Right lung (tissue), 10 donors: ENCODE data around the gene ZGLP1. TPM values are rescaled to one million over a fixed set of nuclear protein-coding genes. Genes with fewer than 3 reads are reported as not detected.
A peak's percentile ranks its signal among the peaks of the same experiment; 100 is the strongest.
"Not testable (repeated sequence)": the region's sequence is repeated elsewhere in the genome, so short reads cannot be mapped to it uniquely, and the experiment has no call there.

Source experiments
- DNase-seq, 2 donors: peaks; one replicate each; pipeline ENCODE4 v3.0.0-alpha.2; 2013
- long read RNA-seq, 8 donors: transcript quantifications; one replicate each; lab custom pipeline, GENCODE V29; 2026
- polyA plus RNA-seq, 5 donors: library from polyadenylated mRNA; unstranded; fragments of 120-200 nt; gene quantifications; one replicate each; pipeline versions ENCODE4 v1.2.1 to v1.2.3, GENCODE V29; 2013; ENCODE audit warnings: inconsistent platforms in 1 of 5, low replicate concordance in 1 of 5; ENCODE audit not compliant: insufficient read length in 5 of 5, insufficient read depth in 1 of 5

The ZGLP1 gene
- polyA plus RNA-seq, result 10 to 100 TPM in 1 of 5 donors, 1 to 10 TPM in 4; 5.1 to 12.8 (median 8.4) TPM
- long read RNA-seq, donor 1, partial matches to known transcripts, result 0 of 6 reads
- long read RNA-seq, donor 1, other reads (novel, unspliced or antisense), result 0 of 6 reads
- long read RNA-seq, donor 2, partial matches to known transcripts, result 0 of 2 reads
- long read RNA-seq, donor 2, other reads (novel, unspliced or antisense), result 0 of 2 reads
- long read RNA-seq, donor 3, partial matches to known transcripts, result 0 of 5 reads
- long read RNA-seq, donor 3, other reads (novel, unspliced or antisense), result 0 of 5 reads
- long read RNA-seq, donor 4, partial matches to known transcripts, result 0 of 4 reads
- long read RNA-seq, donor 4, other reads (novel, unspliced or antisense), result 0 of 4 reads
- long read RNA-seq, donor 5, partial matches to known transcripts, result 0 of 3 reads
- long read RNA-seq, donor 5, other reads (novel, unspliced or antisense), result 0 of 3 reads
- long read RNA-seq, donor 6, partial matches to known transcripts, result 0 of 2 reads
- long read RNA-seq, donor 6, other reads (novel, unspliced or antisense), result 0 of 2 reads
- long read RNA-seq, donor 7, partial matches to known transcripts, result 0 of 2 reads
- long read RNA-seq, donor 7, other reads (novel, unspliced or antisense), result 0 of 2 reads
- long read RNA-seq, donor 8, partial matches to known transcripts, result 0 of 2 reads
- long read RNA-seq, donor 8, other reads (novel, unspliced or antisense), result 0 of 2 reads

DNA sequence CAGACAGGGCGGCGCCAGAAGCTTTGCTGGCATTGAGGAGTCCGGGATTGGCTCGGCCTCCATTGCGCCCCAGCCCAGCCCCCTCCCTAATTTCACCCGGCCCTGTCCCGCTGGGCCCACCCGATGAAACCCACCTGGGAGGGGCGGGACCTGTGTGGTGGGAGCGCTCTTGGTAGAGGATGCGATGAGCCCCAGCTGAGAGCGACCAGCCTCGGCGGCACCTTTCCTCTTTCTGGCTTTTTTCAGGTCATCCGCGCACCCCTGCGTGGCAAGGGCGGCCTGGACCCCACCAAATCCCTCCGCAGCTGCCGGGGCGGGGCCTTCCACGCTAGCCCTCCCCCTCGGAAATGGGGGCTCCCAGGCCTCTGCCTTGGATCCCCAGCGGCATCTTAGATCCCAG is at the start of gene ZGLP1:
Gene ZGLP1 (minus strand): TSS at position 393 of the 400 bp plus-strand sequence.
- no peak for DNase-seq

DNA sequence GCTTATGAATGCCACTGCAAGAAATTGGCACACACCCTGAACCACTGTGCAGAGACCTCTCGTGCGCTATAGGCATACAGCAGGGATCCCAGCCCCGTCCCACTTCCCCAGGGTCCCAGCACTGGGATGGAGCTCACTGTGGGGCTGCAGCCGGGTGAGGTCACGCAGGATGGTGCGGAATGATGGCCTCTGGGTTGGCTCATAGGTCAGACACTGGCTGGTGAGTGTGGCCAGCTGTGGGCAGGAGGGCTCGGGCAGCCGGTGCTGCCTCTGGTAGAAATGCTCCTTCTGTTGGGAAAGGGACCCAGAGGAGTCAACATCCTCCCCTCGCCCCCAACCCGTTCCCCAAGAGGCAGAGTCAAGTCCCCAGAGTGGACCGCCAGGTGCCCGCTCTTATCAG is 46.8 kb upstream of the ZGLP1 start:
- DNase-seq, result no peak

DNA sequence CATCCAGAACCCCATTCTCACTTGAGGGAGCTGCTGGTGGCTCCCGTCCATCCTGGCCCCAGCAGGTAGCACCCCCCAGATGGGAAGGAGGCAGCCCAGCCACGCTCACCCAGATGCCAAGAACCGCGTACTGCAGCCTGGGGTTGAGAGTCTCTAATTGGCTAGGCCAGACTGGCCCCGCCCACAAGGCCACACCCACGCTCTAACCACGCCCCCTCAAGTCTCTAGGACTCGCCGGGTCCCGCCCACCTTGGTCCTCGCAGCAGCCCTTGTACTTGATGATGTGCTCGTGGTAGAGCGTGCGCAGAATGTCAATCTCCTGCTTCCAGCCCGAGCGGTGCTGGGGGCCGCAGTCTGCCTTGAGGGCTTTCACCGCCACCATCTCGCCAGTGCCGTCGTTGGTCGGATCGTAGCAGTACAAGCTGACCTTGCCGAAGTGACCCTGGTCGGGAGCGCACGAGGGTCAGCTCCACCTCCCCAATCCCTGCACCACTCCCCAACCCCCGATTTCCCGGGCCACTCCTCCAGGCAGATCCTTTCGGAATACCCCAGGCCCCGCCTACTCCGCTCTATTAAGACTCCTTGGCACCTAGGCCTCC is 44.3 kb upstream of the ZGLP1 start:
- peak in 1 of 2 donors; percentile 11 for DNase-seq

DNA sequence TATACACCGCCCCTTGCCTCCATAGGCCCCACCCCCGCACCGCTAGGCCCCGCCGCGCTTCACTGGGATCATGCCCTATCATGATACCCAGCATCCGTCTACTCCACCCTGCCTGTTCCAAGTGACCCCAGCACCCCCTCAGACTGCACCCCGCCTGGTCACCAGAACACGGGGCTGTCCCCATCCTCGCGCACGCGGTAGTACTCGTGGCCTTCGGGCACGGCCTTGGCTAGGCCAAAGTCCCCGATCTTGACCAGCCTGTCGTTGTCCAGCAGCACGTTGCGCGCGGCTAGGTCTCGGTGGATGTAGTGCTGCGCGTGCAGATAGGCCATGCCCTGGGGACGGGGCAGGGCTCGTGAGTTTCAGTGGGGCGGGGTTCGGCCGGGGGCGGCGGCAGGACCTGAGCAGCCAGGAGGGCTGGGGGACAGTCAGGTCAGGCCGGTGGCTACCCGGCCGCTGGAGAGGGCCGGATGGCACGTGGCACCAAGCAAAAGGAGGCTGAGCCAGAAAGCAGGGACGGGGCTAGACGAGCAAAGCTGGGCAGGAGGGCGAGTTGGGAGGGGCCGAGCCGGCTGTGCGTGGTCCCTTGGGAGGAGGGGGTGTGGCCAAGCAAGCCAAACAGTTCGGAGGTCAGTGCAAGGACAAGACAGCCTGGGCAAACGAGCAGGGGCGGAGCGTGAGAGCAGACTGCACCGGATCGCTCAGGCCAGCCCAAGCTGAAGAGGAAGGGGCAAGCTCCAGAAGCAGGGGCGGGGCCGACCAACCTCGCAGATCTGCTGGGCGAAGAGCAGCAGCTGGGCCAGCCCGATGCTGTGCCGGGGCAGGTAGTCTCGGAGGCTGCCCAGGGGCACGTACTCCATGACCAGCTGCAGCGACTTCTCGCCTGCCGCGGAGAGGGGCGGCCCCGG is 43.4 kb upstream of the ZGLP1 start:
- peak; percentile 32 to 40 for DNase-seq

DNA sequence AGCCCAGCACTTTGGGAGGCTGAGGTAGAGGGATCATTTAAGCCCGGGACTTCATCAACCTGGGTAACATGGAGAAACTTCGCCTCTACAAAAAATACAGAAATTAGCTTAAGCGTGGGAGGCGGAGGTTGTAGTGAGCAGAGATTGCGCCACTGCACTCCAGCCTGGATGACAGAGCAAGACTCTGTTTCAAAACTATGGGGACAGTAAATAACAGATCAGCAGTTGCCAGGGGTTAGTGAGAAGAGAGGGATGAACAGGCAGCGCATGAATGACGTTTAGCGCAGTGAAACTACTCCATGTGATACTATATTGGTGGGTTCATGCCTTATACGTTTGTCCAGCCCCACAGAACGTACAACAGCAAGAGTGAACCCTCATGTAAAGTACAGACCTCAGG is 36.9 kb upstream of the ZGLP1 start:
- DNase-seq, result no peak

DNA sequence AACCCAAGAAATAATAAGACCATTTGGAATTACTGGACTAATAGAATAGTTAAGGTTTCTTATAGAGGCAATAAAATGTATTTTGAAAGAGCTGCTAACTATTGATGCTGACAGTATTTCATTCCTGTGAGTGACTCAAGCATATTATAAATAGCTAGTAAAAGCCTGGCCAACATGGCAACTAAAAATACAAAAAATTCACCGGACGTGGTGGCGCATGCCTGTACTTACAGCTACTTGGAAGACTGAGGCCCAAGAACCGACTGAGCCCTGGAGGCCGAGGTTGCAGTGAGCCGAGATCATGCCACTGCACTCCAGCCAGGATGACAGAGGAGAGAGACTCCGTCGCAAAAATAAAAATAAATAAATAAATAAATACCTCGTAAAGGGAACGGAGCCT is 35.2 kb upstream of the ZGLP1 start:
- no peak for DNase-seq

DNA sequence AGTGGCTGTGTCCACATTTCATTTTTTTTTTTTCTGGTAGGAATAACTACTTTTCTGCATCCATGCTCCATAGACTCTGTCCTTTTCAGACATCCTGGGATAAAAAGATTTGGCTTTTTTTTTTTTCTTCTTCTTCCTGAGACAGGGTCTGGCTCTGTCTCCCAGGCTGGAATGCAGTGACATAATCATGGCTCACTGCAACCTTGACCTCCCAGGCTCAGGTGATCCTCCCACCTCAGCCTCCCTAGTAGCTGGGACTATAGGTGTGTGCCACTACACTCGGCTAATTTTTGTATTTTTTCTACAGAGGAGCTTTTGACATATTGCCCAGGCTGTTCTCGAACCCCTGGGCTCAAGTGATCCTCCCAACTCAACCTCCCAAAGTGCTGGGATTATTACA is 33.9 kb upstream of the ZGLP1 start:
- no peak for DNase-seq

DNA sequence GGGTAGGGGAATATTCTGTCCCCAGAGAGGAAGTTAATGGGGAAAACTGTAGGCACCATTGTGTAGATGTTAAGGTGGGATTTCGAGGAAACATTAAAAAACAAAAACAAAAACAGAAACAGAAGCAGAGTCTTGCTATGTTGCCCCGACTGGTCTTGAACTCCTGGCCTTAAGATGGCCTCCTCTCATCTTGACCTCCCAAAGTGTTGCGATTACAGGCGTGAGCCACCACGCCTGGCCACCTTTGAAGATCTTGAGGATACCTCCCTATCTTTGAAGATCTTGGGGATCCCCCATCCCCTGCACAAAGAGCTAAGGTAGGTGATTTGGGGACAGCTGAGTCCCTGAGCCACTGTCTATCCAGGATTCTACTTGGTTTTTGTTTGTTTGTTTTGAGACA is 30.4 kb upstream of the ZGLP1 start:
- DNase-seq, result no peak

DNA sequence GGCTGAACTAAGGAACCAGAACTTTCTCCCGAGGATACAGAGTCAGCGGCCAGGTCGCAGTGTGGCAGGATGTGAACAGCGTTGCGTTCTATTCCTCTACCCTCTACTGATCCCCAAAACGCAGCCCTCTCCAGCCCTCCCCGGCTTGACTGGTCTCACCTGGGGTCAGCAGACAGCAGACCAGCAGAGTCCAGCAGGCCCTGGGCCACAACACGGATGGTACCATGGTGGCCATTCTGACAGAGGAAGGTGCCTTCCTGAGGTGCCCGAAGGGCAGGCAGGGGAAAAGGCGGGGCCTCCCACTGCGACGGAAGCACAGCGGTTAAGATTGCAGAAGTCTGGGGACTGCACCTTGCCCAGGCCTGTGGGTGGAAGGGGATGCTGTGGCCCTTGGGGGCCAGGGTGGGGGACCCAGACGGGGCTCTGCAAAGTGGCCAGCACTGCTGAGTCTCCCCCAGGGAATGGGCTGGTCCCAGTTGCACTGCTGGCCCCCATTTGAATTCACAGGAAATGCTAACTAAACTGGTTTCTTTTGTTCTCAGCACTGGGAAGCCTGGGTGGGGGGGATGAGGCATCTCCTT is 29.9 kb upstream of the ZGLP1 start, which contains the start of gene ICAM3:
Gene ICAM3 (minus strand): TSS at position 245 of the 581 bp plus-strand sequence. CDS start 10 bp downstream, at position 235.
- no peak for DNase-seq

DNA sequence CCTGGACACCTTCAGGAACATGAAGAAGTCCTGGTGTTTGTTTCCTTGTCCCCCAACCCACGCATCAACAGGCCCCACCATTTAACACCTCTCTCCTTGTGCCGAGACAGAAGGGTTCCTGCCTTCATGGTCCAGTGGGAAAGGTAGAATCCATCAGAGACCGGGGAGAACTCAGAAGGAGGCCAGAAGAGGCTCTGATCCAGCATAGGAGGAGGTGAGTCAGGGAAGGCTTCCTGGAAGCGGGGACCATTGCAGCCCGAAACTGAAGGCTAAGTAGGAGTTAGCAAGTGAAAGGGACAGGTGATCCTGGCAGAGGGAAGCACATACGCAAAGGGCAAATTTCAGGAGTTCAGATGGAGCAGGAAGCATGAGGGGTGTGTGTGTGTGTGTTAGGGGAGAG is 29.3 kb upstream of the ZGLP1 start:
- DNase-seq, result no peak

DNA sequence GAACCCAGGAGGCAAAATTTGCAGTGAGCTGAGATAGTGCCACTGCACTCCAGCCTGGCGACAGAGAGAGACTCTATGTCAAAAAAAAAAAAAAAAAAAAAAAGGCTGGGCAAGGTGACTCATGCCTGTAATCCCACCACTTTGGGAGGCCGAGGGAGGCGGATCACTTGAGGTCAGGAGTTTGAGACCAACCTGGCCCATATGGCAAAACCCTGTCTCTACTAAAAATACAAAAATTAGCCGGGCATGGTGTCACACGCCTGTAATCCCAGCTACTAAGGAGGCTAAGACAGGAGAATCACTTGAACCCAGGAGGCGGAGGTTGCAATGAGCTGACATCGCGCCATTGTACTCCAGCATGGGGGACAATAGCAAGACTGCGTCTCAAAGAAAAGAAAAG is 27.1 kb upstream of the ZGLP1 start:
- not testable (repeated sequence) for DNase-seq

DNA sequence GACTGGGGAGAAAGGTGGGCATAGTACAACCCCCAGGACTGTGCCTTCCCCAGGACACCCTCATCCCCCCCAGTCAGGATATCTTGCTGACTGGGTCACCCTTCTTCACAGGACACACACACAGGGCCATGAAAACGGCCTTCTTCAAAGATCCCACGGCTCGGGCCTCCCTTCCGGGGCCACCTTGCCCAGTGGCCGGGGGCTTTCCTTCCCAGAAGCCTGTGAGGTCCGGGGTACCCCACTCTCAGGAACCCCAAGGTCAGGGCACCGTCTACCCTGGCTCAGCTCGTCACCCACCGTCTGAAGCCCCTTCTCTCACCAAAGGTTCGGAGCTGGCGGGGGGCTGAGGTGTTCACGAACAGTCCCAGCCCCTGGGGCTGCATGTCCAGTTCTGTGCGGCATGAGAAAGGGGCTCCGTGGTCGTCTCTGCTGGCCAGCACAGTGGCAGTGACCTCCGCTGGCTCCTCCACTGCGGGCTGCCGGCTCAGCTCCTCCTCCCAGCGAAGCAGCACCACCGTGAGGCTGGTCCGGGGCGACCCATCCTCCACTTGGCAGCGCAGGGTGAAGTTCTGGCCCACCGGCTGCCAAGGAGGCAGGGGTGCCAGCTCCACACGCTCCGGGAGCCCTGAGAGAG is 25.9 kb upstream of the ZGLP1 start:
- no peak for DNase-seq

DNA sequence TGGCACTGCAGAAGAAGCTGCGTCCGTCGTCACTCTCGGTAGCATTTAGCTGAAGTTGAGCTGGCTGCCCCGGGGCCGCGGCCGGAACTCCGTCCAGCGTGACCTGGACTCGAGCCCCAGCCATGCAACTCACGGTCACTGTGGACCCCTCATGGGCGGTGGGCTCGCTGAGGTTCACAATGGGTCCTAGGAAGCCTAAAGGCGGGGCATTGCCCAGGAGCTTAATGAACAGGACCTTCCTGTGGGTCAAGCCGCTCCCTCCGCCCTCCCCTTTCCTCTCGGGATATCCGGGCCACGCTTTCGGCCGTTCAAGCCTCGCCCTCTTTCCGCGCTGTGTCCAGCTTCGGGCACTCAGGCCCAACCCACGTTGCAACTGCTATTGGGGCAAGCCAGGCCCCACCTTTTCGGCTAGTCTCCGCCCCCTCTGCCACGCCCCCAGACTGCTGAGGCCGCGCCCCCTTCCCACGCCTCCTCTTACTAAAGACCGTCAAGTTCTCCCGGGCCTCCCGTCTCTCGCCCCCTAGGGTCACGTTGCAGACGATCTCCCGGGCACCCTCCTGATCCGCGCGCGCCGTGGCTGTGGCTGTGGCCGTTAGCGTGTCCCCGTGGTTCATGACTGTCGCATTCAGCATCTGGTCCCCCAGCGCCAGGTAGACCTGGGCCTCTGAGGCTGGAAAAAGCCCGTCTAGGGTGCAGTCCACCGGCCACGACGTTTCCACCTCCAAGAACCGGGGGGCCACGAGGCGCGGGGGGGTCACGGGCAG is 25.2 kb upstream of the ZGLP1 start:
- DNase-seq, result peak; percentile 90 to 91

DNA sequence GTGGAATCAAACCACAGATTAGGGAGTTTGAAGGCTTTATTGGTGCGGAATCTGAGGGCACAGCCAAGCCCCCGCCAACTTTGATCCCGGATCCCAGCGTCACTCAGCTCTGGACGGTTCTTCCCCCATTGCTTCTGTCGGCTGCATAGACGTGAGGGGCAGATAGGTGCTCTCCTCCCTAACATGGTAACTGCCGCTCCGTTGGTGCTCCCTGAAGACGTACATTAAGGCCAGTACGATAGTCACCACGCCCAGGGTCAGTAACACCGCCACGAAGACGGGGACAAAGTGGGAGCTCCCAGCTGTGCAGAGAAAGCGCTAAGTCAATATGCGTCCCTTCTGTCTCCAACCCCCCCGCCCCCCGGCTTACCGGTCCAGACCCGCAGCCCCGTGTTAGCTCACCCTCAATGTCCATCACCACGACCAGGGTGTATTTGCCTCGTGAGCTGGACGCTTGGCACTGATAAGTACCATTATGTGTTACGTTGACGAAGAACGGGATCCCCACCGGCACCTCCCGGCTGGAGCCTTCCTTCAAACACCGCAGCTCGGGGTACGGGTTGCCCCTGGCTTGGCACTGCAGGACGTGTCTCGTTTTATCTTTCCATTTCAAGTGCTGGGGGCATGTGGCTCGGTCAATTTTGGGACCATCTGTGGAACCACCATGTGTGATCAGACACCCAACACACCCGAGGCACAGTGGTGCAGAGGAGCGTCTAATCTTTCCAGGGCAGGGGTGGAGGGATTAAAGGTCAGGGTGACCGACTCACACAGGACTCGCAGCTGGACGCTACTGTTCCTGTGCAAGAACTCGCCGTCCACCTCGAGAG is 24.4 kb upstream of the ZGLP1 start:
- no peak for DNase-seq

DNA sequence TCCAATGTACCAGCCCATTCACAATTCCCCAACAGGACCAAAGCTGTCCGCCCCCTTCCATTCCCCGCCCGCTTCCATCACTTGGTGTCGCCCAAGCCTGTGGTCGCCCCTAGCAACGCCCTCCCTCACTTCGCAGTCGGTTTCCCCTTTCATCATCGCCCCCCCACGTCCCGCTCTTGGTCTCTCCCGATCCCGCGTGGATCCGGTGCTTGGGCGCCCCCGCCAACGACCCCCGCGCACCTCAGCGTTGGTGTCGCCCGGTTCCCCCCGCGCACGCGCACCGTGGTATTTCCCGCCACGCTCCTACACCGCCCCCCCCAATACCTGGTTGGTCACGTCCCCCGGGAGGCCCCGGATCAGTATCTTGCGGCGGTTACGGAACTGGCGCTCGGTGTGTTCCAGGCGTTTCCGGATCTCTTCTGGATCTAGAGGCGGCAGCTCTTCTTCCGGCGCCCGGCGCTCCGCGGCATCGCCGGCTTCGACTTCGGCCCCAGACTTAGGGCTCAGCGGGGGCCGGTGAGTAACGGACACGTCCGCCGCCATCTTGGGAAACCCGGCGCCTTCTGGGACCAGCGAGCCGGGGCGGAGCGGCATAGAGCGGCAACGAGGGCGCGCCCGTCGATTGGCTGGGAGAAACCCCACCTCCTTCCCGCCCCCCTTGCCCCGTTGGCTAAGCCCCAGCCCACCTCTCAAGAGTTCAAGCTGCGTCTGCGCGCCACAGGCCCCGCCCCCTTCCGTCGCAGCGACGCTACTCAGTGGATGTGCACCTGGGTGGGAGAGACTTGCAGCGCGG is 23.5 kb upstream of the ZGLP1 start, which contains the start of gene RAVER1:
Gene RAVER1 (minus strand): TSS at position 565 of the 793 bp plus-strand sequence. CDS start 22 bp downstream, at position 543.
- DNase-seq, result peak; percentile 96 to 97

DNA sequence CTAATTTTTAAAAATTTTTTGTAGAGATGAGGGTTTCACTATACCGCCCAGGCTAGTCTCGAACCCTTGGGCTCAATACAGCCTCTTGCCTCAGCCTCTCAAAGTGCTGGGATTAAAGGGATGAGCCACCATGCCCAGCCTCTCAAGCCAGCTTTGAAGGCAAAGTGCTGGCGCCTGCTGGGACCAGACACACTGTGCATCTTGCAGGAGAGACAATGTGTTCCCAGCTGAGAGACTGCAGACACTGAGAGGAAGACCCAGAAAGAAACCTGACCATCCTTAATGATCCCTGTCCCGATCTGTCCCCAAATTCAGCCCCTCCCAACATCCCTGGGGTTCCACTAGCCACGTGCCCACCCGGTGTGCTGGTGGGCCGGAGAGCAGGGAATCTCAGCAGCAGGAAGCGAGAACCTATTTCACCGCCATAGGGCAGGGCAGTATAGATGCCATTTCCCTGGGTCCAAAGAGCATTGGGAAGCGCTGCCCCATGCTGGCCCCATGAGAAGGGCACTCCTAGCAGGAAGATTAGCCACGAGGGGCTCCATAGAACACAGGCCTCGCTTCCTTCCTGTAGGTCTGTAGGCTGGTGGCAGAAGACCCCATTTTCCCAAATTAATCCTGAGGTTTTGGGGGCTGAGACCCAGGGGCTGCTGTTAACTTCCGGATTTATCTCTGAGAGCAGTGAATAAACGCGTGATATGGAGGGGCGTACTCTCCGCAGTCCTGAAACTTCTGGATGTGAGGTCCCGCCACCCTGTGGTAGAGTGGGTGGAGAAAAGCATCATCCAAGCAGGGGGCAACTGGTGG is 22.7 kb upstream of the ZGLP1 start:
- no peak for DNase-seq

DNA sequence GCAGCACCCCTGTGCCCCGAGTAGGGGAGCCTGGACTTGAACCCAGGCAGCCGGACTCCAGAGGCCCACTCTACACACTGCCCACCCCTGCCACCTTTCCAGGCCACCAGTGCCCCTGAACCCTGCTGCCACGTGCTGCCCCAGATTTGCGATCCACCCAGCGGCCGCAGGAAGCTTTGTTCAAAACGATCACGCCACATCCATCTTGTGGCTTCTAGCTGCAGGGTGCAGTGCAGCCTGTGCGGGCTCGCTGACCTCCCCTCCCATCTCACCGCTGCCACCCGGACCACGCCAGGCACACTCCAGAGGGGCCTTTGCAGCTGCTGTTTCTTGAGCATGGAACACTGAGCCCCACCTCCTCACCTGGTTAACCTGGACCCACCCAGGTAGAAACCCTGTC is 19.9 kb upstream of the ZGLP1 start:
- DNase-seq, result no peak
